ENCODE results near the gene RANBP17. TPM values are rescaled to one million over a fixed set of nuclear protein-coding genes. Genes with fewer than 3 reads are reported as not detected.

RANBP17 gene
- total and polyA plus RNA-seq, 9 of the 15 experiments (the other 6 are each of a cell fraction or from before 2014, with no cell fraction given): not detected

DNA sequence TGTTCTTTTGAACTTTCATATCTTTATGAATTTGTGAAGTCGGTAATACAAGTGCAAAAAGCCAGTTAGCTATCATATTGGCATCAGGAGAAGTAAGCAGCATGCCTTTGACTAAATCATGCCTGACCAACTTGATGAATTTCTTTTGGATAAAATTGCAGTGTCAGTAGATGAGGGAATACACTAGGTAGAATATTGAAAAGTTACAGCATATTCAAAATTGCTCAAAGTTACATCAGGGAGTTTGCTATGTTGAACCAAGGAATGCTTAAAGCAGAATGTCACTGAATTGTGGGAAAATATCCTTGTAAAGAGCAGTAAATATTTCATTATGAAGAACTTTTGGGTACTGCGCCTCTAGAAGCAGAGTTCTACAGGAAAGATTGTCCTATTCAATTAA lies 360.1 kb downstream of the RANBP17 start:
- no peak overlapping the region for H3K4me3 ChIP-seq
- H3K27ac ChIP-seq (ENCODE audit: extremely low read depth, low read depth, low read length): no peak overlapping the region
- H3K9me3 ChIP-seq (replicated peaks; ENCODE audit: control insufficient read depth, insufficient read depth, low read depth, low read length): no peaks in the 10 kb centered on the region
- DNase-seq (ENCODE audit: extremely low read depth in 1 of 4, low spot score in 3 of 4): no peak
- H3K27me3 ChIP-seq (ENCODE audit: control insufficient read depth in 2 of 2, insufficient read depth in 2 of 2, low read length in 2 of 2): no peaks in the 10 kb centered on the region
- no peak for FAIRE-seq
- no TSS peak for BruUV-seq (replicated peaks)
- H4K20me1 ChIP-seq (replicated peaks; ENCODE audit: control insufficient read depth, insufficient read depth, low read length): no peaks in the 10 kb centered on the region
- no peak for ATAC-seq
- H3K4me1 ChIP-seq (replicated peaks in 1 of 2; ENCODE audit: control insufficient read depth in 2 of 2, insufficient read depth in 2 of 2, low read length in 2 of 2): no peaks in the 10 kb centered on the region
- POLR2A ChIA-PET: no interaction called here
- intact Hi-C loops (cut with micrococcal nuclease) (no loop called here), in situ Hi-C loops (cut with MboI) (no loop called here)
- H3K4me2 ChIP-seq (ENCODE audit: insufficient read depth, low read length): no peak overlapping the region
- no peaks in the 10 kb centered on the region for H3K36me3 ChIP-seq (ENCODE audit: control insufficient read depth, insufficient read depth, low read length)
- no peaks in the 10 kb centered on the region for H3K79me2 ChIP-seq (ENCODE audit: control insufficient read depth, insufficient read depth, low read length)
- H2AFZ ChIP-seq (ENCODE audit: low read depth, low read length): no peak overlapping the region
- CTCF ChIA-PET (ENCODE audit: low intra/inter-chr PET ratio): no interaction called here
- no peak overlapping the region for H3K9ac ChIP-seq (ENCODE audit: insufficient read depth in 1 of 2, low read depth in 2 of 2, low read length in 2 of 2)
- H3K9me1 ChIP-seq (ENCODE audit: control insufficient read depth, insufficient read depth, low read length): no peaks in the 10 kb centered on the region
- 0% methylated on average over 2 of the region's 2 CpGs for WGBS (ENCODE audit: insufficient coverage, low coverage, missing lambda C conversion rate)
- TF ChIP-seq LCOR (CRISPR knock-in tag; IDR thresholded peaks at IDR 0.05): no peak
- no peak for TF ChIP-seq SOX6 (IDR thresholded peaks at IDR 0.05)
- TF ChIP-seq MIER1 (IDR thresholded peaks at IDR 0.05; ENCODE audit: low read depth): no peak
- no peak for TF ChIP-seq TEAD2 (tag; IDR thresholded peaks at IDR 0.05)
- no peak for TF ChIP-seq ZNF778 (CRISPR knock-in tag; IDR thresholded peaks at IDR 0.05)
- TF ChIP-seq KLF1 (tag; IDR thresholded peaks at IDR 0.05): no peak
- TF ChIP-seq ZNF3 (CRISPR knock-in tag; IDR thresholded peaks at IDR 0.05): no peak

DNA sequence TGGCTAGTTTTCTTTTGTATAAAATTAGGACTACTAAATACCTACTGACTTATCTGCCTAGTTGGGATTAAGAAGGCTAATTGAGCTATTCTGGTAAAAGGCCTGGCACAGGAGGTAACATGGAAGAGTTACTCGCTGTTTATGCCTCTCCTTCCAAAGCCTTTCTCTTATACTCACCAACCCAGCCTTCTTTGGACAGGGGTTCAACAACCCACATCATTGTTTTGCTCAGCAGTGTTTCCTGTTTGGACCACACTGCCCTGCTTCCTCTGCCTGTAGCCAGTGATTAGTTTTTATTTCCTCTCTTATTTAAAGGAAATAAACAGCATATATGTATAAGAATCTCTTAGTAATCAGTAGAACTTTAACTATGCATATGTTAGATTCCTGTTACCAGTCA lies 362.1 kb downstream of the RANBP17 start:
- no peak overlapping the region for H3K4me2 ChIP-seq (ENCODE audit: insufficient read depth, low read length)
- H3K27ac ChIP-seq (ENCODE audit: extremely low read depth, low read depth, low read length): no peak overlapping the region
- H3K79me2 ChIP-seq (ENCODE audit: control insufficient read depth, insufficient read depth, low read length): no peaks in the 10 kb centered on the region
- WGBS (ENCODE audit: insufficient coverage, low coverage, missing lambda C conversion rate): 0% methylated on average over 1 of the region's 1 CpG
- in situ Hi-C loops (cut with MboI): no loop called here
- no peaks in the 10 kb centered on the region for H3K9me3 ChIP-seq (replicated peaks; ENCODE audit: control insufficient read depth, insufficient read depth, low read depth, low read length)
- no peaks in the 10 kb centered on the region for H3K4me1 ChIP-seq (replicated peaks in 1 of 2; ENCODE audit: control insufficient read depth in 2 of 2, insufficient read depth in 2 of 2, low read length in 2 of 2)
- intact Hi-C loops (cut with micrococcal nuclease): no loop called here
- BruUV-seq (replicated peaks): no TSS peak
- ATAC-seq: no peak
- no peaks in the 10 kb centered on the region for H3K9me1 ChIP-seq (ENCODE audit: control insufficient read depth, insufficient read depth, low read length)
- CTCF ChIA-PET (ENCODE audit: low intra/inter-chr PET ratio): no interaction called here
- no peak overlapping the region for H2AFZ ChIP-seq (ENCODE audit: low read depth, low read length)
- POLR2A ChIA-PET: no interaction called here
- no peak for DNase-seq (ENCODE audit: extremely low read depth in 1 of 4, low spot score in 3 of 4)
- no peaks in the 10 kb centered on the region for H4K20me1 ChIP-seq (replicated peaks; ENCODE audit: control insufficient read depth, insufficient read depth, low read length)
- no peak overlapping the region for H3K4me3 ChIP-seq
- H3K27me3 ChIP-seq (ENCODE audit: control insufficient read depth in 2 of 2, insufficient read depth in 2 of 2, low read length in 2 of 2): no peaks in the 10 kb centered on the region
- H3K9ac ChIP-seq (ENCODE audit: insufficient read depth in 1 of 2, low read depth in 2 of 2, low read length in 2 of 2): no peak overlapping the region
- no peaks in the 10 kb centered on the region for H3K36me3 ChIP-seq (ENCODE audit: control insufficient read depth, insufficient read depth, low read length)
- no peak for FAIRE-seq
- TF ChIP-seq CTCF (IDR thresholded peaks at IDR 0.05 in 2 of 3, conservative IDR thresholded peaks at IDR 0.05 in 1 of 3; ENCODE audit: insufficient read depth in 2 of 3, low read depth in 1 of 3, low read length in 3 of 3) (no peak), NKRF (IDR thresholded peaks at IDR 0.05; ENCODE audit: borderline replicate concordance) (no peak), ILF3 (IDR thresholded peaks at IDR 0.05; ENCODE audit: borderline replicate concordance) (no peak), ZNF12 (CRISPR knock-in tag; IDR thresholded peaks at IDR 0.05) (no peak), HMBOX1 (IDR thresholded peaks at IDR 0.05) (no peak), PTRF (tag; IDR thresholded peaks at IDR 0.05) (no peak), KAT8 (IDR thresholded peaks at IDR 0.05; ENCODE audit: low read depth) (no peak)

Measured in K562 (cell line).